PC-3 (cell line): Measurements from ENCODE around the gene PHRF1. TPM values are rescaled to one million over a fixed set of nuclear protein-coding genes. Genes with fewer than 3 reads are reported as not detected.

Source experiments
- ATAC-seq: fragments of 200-7000 bp; cut with Tn5 transposase; 2 replicates; pipeline ENCODE4 v1.9.1; 2020; ENCODE audit warnings: mild to moderate bottlenecking, moderate library complexity
- BruUV-seq: library from RNA; stranded (reverse); fragments of 400-500 nt; replicated peaks from 2 replicates; lab custom pipeline; 2021; lab: Mats Ljungman, UMichigan
- CTCF ChIA-PET: fragments of 300-600 bp; sonication (Branson Sonifier 250); formaldehyde crosslinking; loops from one replicate; lab custom pipeline; 2022; ENCODE audit warnings: antibody characterized with exemption; lab: Charles Lee
- POLR2A ChIA-PET: fragments of 300-600 bp; sonication (Branson Sonifier 250); formaldehyde crosslinking; loops from one replicate; lab custom pipeline; 2022; ENCODE audit warnings: antibody characterized with exemption; ENCODE audit not compliant: unreplicated experiment; lab: Charles Lee
- DNase-seq: peaks from one replicate; pipeline ENCODE4 v3.0.0-alpha.2; 2015
- H2AFZ ChIP-seq: fragments of 300-600 bp; sonication (generic); 2 replicates; pipeline ENCODE4 v1.6.0; 2016; ENCODE audit warnings: antibody characterized with exemption, low read length
- H3F3A ChIP-seq: fragments of 300-600 bp; sonication (generic); one replicate; pipeline ENCODE4 v1.6.0; 2017; ENCODE audit warnings: antibody characterized with exemption, low read length, control low read depth, mild to moderate bottlenecking; ENCODE audit not compliant: unreplicated experiment
- H3K27ac ChIP-seq: fragments of 300-600 bp; sonication (generic); 2 replicates; pipeline ENCODE4 v1.5.1; 2016; ENCODE audit warnings: mild to moderate bottlenecking, low read length
- H3K27me3 ChIP-seq: fragments of 300-600 bp; sonication (generic); 2 replicates; pipeline ENCODE4 v1.6.1; 2016; ENCODE audit warnings: low read length, mixed read lengths
- H3K36me3 ChIP-seq: fragments of 300-600 bp; sonication (generic); 2 replicates; pipeline ENCODE4 v1.6.1; 2016; ENCODE audit warnings: low read depth, mixed run types, low read length, mixed read lengths
- H3K4me1 ChIP-seq: fragments of 300-600 bp; sonication (generic); 2 replicates; pipeline ENCODE4 v1.5.1; 2016; ENCODE audit warnings: low read length; ENCODE audit not compliant: insufficient read depth
- H3K4me2 ChIP-seq: fragments of 300-600 bp; sonication (generic); 2 replicates; pipeline ENCODE4 v1.6.0; 2016; ENCODE audit warnings: low read length
- H3K4me3 ChIP-seq: fragments of 300-600 bp; sonication (generic); 2 replicates; pipeline ENCODE4 v1.5.1; 2016; ENCODE audit warnings: mild to moderate bottlenecking, low read length, mixed read lengths
- H3K79me2 ChIP-seq: fragments of 300-600 bp; sonication (generic); 2 replicates; pipeline ENCODE4 v1.6.1; 2017; ENCODE audit warnings: low read length, mixed read lengths
- H3K9ac ChIP-seq: fragments of 300-600 bp; sonication (generic); 2 replicates; pipeline ENCODE4 v1.6.0; 2016; ENCODE audit warnings: mild to moderate bottlenecking, low read length
- H3K9me2 ChIP-seq: fragments of 300-600 bp; sonication (generic); replicated peaks from 2 replicates; pipeline ENCODE4 v1.6.1; 2016; ENCODE audit warnings: mixed run types, low read length, mixed read lengths
- H3K9me3 ChIP-seq: fragments of 300-600 bp; sonication (generic); 2 replicates; pipeline ENCODE4 v1.6.1; 2016; ENCODE audit warnings: low read length, mixed read lengths
- H4K20me1 ChIP-seq: fragments of 300-600 bp; sonication (generic); 2 replicates; pipeline ENCODE4 v1.6.1; 2016; ENCODE audit warnings: low read length, mixed read lengths
- EZH2 ChIP-seq: fragments of 300-600 bp; sonication (generic); IDR thresholded peaks from one replicate; pipeline ENCODE4 v1.6.1; 2017; ENCODE audit warnings: antibody characterized with exemption, mild to moderate bottlenecking, low read length; ENCODE audit not compliant: unreplicated experiment
- EZH2phosphoT487 ChIP-seq: fragments of 300-600 bp; sonication (generic); IDR thresholded peaks from 2 replicates; pipeline ENCODE4 v1.6.1; 2018; ENCODE audit warnings: mild to moderate bottlenecking, antibody characterized with exemption, low read length, borderline replicate concordance
- intact Hi-C: fragments of 100-400 bp; cut with micrococcal nuclease; formaldehyde crosslinking; loops from 2 replicates; pipeline ENCODE4 v1.9.0; 2023
- total RNA-seq: library from RNA; depleted of rRNA; stranded (reverse); fragments of >200 nt; gene quantifications from 2 replicates; pipeline ENCODE4 v1.2.3, GENCODE V29; 2014
- TF ChIP-seq, protein P1 (sequence below): fragments of 300-600 bp; sonication (generic); conservative IDR thresholded peaks from 2 replicates; pipeline ENCODE4 v1.5.1; 2017; ENCODE audit warnings: antibody characterized with exemption, low read depth, mild to moderate bottlenecking, low read length

PHRF1 gene
- total RNA-seq, 1 experiment from 2014 or later, result 41.4 TPM

DNA sequence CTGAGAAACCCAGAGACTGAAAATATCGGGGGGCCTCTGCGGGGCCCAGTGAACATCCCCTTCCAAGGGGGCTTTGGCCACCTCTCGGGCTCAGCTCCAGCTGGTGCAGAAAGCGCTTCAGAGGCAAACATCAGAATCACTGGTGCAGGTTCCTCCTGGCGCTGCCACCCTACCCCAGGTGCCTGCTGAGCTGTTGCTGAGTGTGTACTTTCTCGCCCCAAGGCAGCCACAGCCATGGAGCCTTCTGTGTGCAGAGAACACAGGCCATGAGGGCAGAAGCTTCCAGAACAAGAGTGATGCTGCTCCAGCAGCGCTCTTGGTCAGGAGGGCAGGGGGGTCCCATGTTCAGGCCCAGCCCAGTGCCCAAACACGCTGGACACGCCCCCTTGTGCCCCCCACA is 67.1 kb downstream of the PHRF1 start:
- DNase-seq, result no peak

DNA sequence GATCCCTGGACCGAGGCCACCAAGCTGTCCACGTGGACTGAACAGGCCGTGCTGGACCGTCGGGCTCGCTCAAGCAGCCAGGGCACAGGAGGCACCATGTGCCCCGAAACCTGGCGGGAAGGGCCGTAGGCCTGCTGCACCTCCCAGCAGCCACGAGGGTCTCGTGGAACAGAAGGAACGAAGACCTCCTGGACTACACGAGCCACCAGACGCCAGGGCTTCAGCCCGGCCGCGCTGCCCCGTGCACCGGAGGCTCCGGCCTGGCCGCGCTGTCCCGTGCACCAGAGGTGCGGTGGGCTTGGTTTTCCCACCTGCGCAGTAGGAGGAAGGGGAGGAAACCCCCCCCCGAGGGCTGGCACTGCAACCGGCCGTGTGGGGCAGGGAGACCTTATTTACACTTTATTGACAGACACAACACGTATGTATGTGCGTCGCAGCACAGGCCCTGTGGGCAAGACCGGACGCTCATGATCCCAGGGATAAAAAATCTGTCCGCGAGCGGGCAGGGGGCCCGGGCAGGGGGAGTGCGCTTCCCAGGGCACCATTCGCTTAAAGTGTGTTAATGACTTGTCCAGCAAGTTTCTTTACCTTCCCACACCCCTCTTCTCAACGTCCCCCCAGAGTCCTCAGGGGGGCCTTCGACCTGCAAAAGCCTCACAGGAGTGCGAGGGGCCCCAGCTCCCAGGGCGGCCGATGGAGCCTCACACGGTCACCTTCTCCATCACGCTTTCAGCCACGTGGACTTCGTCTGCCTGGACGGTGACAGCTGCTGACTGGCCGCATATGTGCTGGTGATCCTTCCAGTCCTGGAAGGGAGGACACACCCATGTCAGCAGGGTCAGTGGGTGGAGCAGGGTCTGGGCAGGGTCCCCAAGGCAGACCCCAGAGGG is 67.8 kb downstream of the PHRF1 start:
- CTCF ChIA-PET, result no interaction called here
- Histone ChIP-seq H4K20me1 (no peaks in the 10 kb centered on the region), H3K4me2 (no peak overlapping the region)

More for the DNA sequence above, 67.1 kb downstream of the PHRF1 start:
- POLR2A ChIA-PET, result no interaction called here
- H3K9ac ChIP-seq, result no peak overlapping the region
- H2AFZ ChIP-seq, result no peak overlapping the region
- no TSS peak for BruUV-seq
- TF ChIP-seq, protein P1, sequence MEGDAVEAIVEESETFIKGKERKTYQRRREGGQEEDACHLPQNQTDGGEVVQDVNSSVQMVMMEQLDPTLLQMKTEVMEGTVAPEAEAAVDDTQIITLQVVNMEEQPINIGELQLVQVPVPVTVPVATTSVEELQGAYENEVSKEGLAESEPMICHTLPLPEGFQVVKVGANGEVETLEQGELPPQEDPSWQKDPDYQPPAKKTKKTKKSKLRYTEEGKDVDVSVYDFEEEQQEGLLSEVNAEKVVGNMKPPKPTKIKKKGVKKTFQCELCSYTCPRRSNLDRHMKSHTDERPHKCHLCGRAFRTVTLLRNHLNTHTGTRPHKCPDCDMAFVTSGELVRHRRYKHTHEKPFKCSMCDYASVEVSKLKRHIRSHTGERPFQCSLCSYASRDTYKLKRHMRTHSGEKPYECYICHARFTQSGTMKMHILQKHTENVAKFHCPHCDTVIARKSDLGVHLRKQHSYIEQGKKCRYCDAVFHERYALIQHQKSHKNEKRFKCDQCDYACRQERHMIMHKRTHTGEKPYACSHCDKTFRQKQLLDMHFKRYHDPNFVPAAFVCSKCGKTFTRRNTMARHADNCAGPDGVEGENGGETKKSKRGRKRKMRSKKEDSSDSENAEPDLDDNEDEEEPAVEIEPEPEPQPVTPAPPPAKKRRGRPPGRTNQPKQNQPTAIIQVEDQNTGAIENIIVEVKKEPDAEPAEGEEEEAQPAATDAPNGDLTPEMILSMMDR, result no peak
- no peak for TF ChIP-seq EZH2phosphoT487
- TF ChIP-seq EZH2, result no peak
- no peaks in the 10 kb centered on the region for H3K4me1 ChIP-seq
- H3K27me3 ChIP-seq, result no peaks in the 10 kb centered on the region
- no peaks in the 10 kb centered on the region for H3K9me2 ChIP-seq
- no peak for ATAC-seq
- H3K4me2 ChIP-seq, result no peak overlapping the region
- no peaks in the 10 kb centered on the region for H3K9me3 ChIP-seq
- H3K36me3 ChIP-seq, result no peaks in the 10 kb centered on the region
- no peak overlapping the region for H3K27ac ChIP-seq
- H3K79me2 ChIP-seq, result no peaks in the 10 kb centered on the region
- intact Hi-C loops, result no loop called here
- CTCF ChIA-PET, result no interaction called here
- H4K20me1 ChIP-seq, result no peaks in the 10 kb centered on the region
- no peak overlapping the region for H3K4me3 ChIP-seq
- H3F3A ChIP-seq, result no peaks in the 10 kb centered on the region

More for the DNA sequence above, 67.8 kb downstream of the PHRF1 start:
- POLR2A ChIA-PET, result no interaction called here
- Histone ChIP-seq H3K79me2 (no peaks in the 10 kb centered on the region), H3K36me3 (no peaks in the 10 kb centered on the region), H3K9me3 (no peaks in the 10 kb centered on the region), H3K9me2 (no peaks in the 10 kb centered on the region), H3K9ac (no peak overlapping the region), H3K27ac (no peak overlapping the region), H2AFZ (no peak overlapping the region), H3K4me1 (no peaks in the 10 kb centered on the region), H3F3A (no peaks in the 10 kb centered on the region), H3K4me3 (no peak overlapping the region), H3K27me3 (no peaks in the 10 kb centered on the region)
- BruUV-seq, result no TSS peak
- DNase-seq (no peak), ATAC-seq (no peak)
- no peak for TF ChIP-seq EZH2phosphoT487
- TF ChIP-seq EZH2, result no peak
- TF ChIP-seq, protein P1, result no peak
- intact Hi-C loops, result no loop called here
